SK-N-SH (cell line): ENCODE results near the gene NDOR1.

Experiments
- EP300 ChIP-seq, 2 experiments: IDR thresholded peaks; 2 replicates each; pipeline versions ENCODE4 v1.4.0 to v1.6.1; 2012; ENCODE audit warnings: borderline replicate concordance in 1 of 2, low read depth in 1 of 2, low read length in 1 of 2
- FOSL2 ChIP-seq: IDR thresholded peaks from 2 replicates; pipeline ENCODE4 v1.4.0; 2012; ENCODE audit warnings: low read depth, mild to moderate bottlenecking, moderate library complexity, borderline replicate concordance
- JUND ChIP-seq: IDR thresholded peaks from 2 replicates; pipeline ENCODE4 v1.4.0; 2012
- MEF2A ChIP-seq: IDR thresholded peaks from 2 replicates; pipeline ENCODE4 v1.4.0; 2012; ENCODE audit warnings: low read depth, borderline replicate concordance
- POLR2AphosphoS5 ChIP-seq: IDR thresholded peaks from 2 replicates; pipeline ENCODE4 v1.6.1; 2012; ENCODE audit warnings: low read depth, low read length
- REST ChIP-seq: IDR thresholded peaks from 2 replicates; pipeline ENCODE4 v1.6.1; 2012; ENCODE audit warnings: mild to moderate bottlenecking, low read depth, low read length, moderate library complexity
- RFX5 ChIP-seq: IDR thresholded peaks from 2 replicates; pipeline ENCODE4 v1.6.1; 2012; ENCODE audit warnings: mild to moderate bottlenecking, improper control_type of control experiment, low read length
- TAF1 ChIP-seq: IDR thresholded peaks from 2 replicates; pipeline ENCODE4 v1.6.1; 2012; ENCODE audit warnings: low read depth, mild to moderate bottlenecking, low read length, moderate library complexity, borderline replicate concordance
- TEAD4 ChIP-seq: IDR thresholded peaks from 2 replicates; pipeline ENCODE4 v1.4.0; 2012; ENCODE audit warnings: mild to moderate bottlenecking, borderline replicate concordance; ENCODE audit not compliant: insufficient read depth
- USF2 ChIP-seq: fragments of 150-350 bp; IDR thresholded peaks from 2 replicates; pipeline ENCODE4 v1.6.1; 2017; ENCODE audit warnings: antibody characterized with exemption, low read length, low read depth, borderline replicate concordance
- YY1 ChIP-seq: IDR thresholded peaks from 2 replicates; pipeline ENCODE4 v1.4.0; 2012; ENCODE audit warnings: low read depth, mild to moderate bottlenecking
- TF ChIP-seq, protein P1 (sequence below): fragments of 200-600 bp; sonication (generic); IDR thresholded peaks from 2 replicates; pipeline ENCODE4 v1.6.1; 2017; ENCODE audit warnings: antibody characterized with exemption, mild to moderate bottlenecking, moderate library complexity
- TF ChIP-seq, protein P2 (sequence below): IDR thresholded peaks from 2 replicates; pipeline ENCODE4 v1.4.0; 2012; ENCODE audit warnings: low read depth

DNA sequence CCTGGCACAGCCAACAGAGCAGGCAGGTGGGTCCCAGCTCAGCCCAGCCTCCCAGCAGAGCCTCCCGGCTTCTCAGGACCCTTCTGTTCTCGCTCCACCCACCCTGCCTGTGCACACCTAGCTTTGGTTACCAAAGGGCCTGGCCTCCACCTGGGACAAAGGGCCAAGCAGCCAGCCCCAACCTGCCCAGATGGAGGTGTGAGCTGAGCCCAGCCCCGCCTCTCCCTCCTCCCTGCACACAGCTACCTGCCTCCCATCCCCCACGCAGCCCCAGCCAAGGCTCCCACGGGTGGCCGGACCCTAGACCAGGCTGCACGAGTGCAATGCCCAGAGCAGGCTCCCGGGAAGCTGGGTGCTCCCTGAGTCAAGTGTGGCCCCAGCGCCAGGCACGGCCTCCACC is 10.6 kb upstream of the NDOR1 start:
- TF ChIP-seq, protein P1, sequence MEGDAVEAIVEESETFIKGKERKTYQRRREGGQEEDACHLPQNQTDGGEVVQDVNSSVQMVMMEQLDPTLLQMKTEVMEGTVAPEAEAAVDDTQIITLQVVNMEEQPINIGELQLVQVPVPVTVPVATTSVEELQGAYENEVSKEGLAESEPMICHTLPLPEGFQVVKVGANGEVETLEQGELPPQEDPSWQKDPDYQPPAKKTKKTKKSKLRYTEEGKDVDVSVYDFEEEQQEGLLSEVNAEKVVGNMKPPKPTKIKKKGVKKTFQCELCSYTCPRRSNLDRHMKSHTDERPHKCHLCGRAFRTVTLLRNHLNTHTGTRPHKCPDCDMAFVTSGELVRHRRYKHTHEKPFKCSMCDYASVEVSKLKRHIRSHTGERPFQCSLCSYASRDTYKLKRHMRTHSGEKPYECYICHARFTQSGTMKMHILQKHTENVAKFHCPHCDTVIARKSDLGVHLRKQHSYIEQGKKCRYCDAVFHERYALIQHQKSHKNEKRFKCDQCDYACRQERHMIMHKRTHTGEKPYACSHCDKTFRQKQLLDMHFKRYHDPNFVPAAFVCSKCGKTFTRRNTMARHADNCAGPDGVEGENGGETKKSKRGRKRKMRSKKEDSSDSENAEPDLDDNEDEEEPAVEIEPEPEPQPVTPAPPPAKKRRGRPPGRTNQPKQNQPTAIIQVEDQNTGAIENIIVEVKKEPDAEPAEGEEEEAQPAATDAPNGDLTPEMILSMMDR: no peak
- TF ChIP-seq MEF2A (no peak), RFX5 (no peak), FOSL2 (no peak), YY1 (no peak), EP300 (IDR thresholded peaks at IDR 0.05; ENCODE audit: borderline replicate concordance in 1 of 2, low read depth in 1 of 2, low read length in 1 of 2) (no peak), TAF1 (no peak), POLR2AphosphoS5 (no peak), REST (no peak), JUND (no peak), USF2 (no peak), TEAD4 (no peak)
- TF ChIP-seq, protein P2, sequence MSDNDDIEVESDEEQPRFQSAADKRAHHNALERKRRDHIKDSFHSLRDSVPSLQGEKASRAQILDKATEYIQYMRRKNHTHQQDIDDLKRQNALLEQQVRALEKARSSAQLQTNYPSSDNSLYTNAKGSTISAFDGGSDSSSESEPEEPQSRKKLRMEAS: no peak
